ENCODE results near the gene DAB1. TPM values are rescaled to one million over a fixed set of nuclear protein-coding genes. Genes with fewer than 3 reads are reported as not detected.

The DAB1 gene
- total RNA-seq, 3 donors from 2014 or later (not counting 1 experiment from before 2014, with no cell fraction given), result 0.41 TPM; not detected in 2

GRCh38 chr1:57325117-57325516 is 98.7 kb downstream of the DAB1 start:
- ATAC-seq (no peak), DNase-seq (no peak)
- WGBS (ENCODE audit: insufficient coverage), result 80% methylated on average over 3 of the region's 4 CpGs
- Histone ChIP-seq H3K27ac (ENCODE audit: low read length) (no peak overlapping the region), H3K36me3 (ENCODE audit: control insufficient read depth, insufficient read depth, low read length) (no peaks in the 10 kb centered on the region), H3K4me3 (ENCODE audit: low read length) (no peak overlapping the region), H3K9me3 (ENCODE audit: control insufficient read depth, insufficient read depth, low read length) (no peaks in the 10 kb centered on the region), H3K27me3 (ENCODE audit: control insufficient read depth, insufficient read depth, low read length) (no peaks in the 10 kb centered on the region), H3K4me1 (ENCODE audit: control insufficient read depth, insufficient read depth, low read length) (no peaks in the 10 kb centered on the region)
- Mint-ChIP-seq H3K27me3 (ENCODE audit: low read depth in 2 of 2) (peaks cover 5% of the 10 kb centered on the region in 2 donors), H3K4me1 (no peaks in the 10 kb centered on the region), H3K9me3 (no peaks in the 10 kb centered on the region), H3K27ac (no peak overlapping the region), H3K4me3 (no peak overlapping the region), H3K36me3 (no peaks in the 10 kb centered on the region)
- TF ChIP-seq CTCF (IDR thresholded peaks at IDR 0.05), result no peak
- intact Hi-C loops (cut with micrococcal nuclease), result no loop called here

GRCh38 chr1:57324388-57324787 is 99.5 kb downstream of the DAB1 start:
- no peaks in the 10 kb centered on the region for H3K9me3 Mint-ChIP-seq
- no peaks in the 10 kb centered on the region for H3K4me1 Mint-ChIP-seq
- H3K4me1 ChIP-seq (ENCODE audit: control insufficient read depth, insufficient read depth, low read length), result no peaks in the 10 kb centered on the region
- H3K27me3 ChIP-seq (ENCODE audit: control insufficient read depth, insufficient read depth, low read length), result no peaks in the 10 kb centered on the region
- 97% methylated on average over 1 of the region's 3 CpGs for WGBS (ENCODE audit: insufficient coverage)
- H3K36me3 ChIP-seq (ENCODE audit: control insufficient read depth, insufficient read depth, low read length), result no peaks in the 10 kb centered on the region
- no peak overlapping the region for H3K4me3 Mint-ChIP-seq
- peaks cover 5% of the 10 kb centered on the region in 2 donors for H3K27me3 Mint-ChIP-seq (ENCODE audit: low read depth in 2 of 2)
- H3K36me3 Mint-ChIP-seq, result no peaks in the 10 kb centered on the region
- no peak for TF ChIP-seq CTCF (IDR thresholded peaks at IDR 0.05)
- intact Hi-C loops (cut with micrococcal nuclease), result no loop called here
- ATAC-seq (no peak), DNase-seq (no peak)
- no peak overlapping the region for H3K27ac Mint-ChIP-seq
- no peak overlapping the region for H3K27ac ChIP-seq (ENCODE audit: low read length)
- no peaks in the 10 kb centered on the region for H3K9me3 ChIP-seq (ENCODE audit: control insufficient read depth, insufficient read depth, low read length)
- H3K4me3 ChIP-seq (ENCODE audit: low read length), result no peak overlapping the region

- Mint-ChIP-seq H3K9me3 (no peaks in the 10 kb centered on the region), H3K4me3 (no peak overlapping the region), H3K27ac (no peak overlapping the region), H3K36me3 (no peaks in the 10 kb centered on the region), H3K27me3 (ENCODE audit: low read depth in 2 of 2) (peaks cover 5% of the 10 kb centered on the region in 2 donors), H3K4me1 (no peaks in the 10 kb centered on the region)
- Histone ChIP-seq H3K9me3 (ENCODE audit: control insufficient read depth, insufficient read depth, low read length) (no peaks in the 10 kb centered on the region), H3K27ac (ENCODE audit: low read length) (no peak overlapping the region), H3K4me3 (ENCODE audit: low read length) (no peak overlapping the region), H3K27me3 (ENCODE audit: control insufficient read depth, insufficient read depth, low read length) (no peaks in the 10 kb centered on the region), H3K36me3 (ENCODE audit: control insufficient read depth, insufficient read depth, low read length) (no peaks in the 10 kb centered on the region), H3K4me1 (ENCODE audit: control insufficient read depth, insufficient read depth, low read length) (no peaks in the 10 kb centered on the region)
- ATAC-seq (no peak), DNase-seq (no peak)
- intact Hi-C loops (cut with micrococcal nuclease), result no loop called here
- TF ChIP-seq CTCF (IDR thresholded peaks at IDR 0.05), result no peak
- 92% methylated on average over 4 of the region's 4 CpGs for WGBS (ENCODE audit: insufficient coverage)
Measured at GRCh38 chr1:57321776-57322175, 102.1 kb downstream of the DAB1 start.

GRCh38 chr1:57319791-57320190 is 104.1 kb downstream of the DAB1 start:
- Mint-ChIP-seq H3K27ac (no peak overlapping the region), H3K4me3 (no peak overlapping the region), H3K27me3 (ENCODE audit: low read depth in 2 of 2) (peaks cover 5% of the 10 kb centered on the region in 2 donors), H3K4me1 (no peaks in the 10 kb centered on the region), H3K9me3 (no peaks in the 10 kb centered on the region), H3K36me3 (no peaks in the 10 kb centered on the region)
- Histone ChIP-seq H3K27me3 (ENCODE audit: control insufficient read depth, insufficient read depth, low read length) (no peaks in the 10 kb centered on the region), H3K9me3 (ENCODE audit: control insufficient read depth, insufficient read depth, low read length) (no peaks in the 10 kb centered on the region), H3K36me3 (ENCODE audit: control insufficient read depth, insufficient read depth, low read length) (no peaks in the 10 kb centered on the region), H3K4me3 (ENCODE audit: low read length) (no peak overlapping the region), H3K27ac (ENCODE audit: low read length) (no peak overlapping the region), H3K4me1 (ENCODE audit: control insufficient read depth, insufficient read depth, low read length) (no peaks in the 10 kb centered on the region)
- intact Hi-C loops (cut with micrococcal nuclease), result no loop called here
- TF ChIP-seq CTCF (IDR thresholded peaks at IDR 0.05), result no peak
- ATAC-seq, result no peak
- no peak for DNase-seq
- WGBS (ENCODE audit: insufficient coverage), result 81% methylated on average over 3 of the region's 3 CpGs

Data from natural killer cell (primary cell).